GM23338 (cell line): ENCODE measurements around the gene DNAJC8. TPM values are rescaled to one million over a fixed set of nuclear protein-coding genes. Genes with fewer than 3 reads are reported as not detected.

ENCODE experiments used
- ATAC-seq: fragments of 200-7000 bp; cut with Tn5 transposase; 3 replicates; pipeline ENCODE4 v1.9.1; 2020
- DNase-seq: peaks from one replicate; pipeline ENCODE4 v3.0.0-alpha.2; 2015; ENCODE audit warnings: low spot score
- H2AFZ ChIP-seq: fragments of 200-600 bp; sonication (generic); 2 replicates; pipeline ENCODE4 v1.8.0; 2016; ENCODE audit warnings: antibody characterized with exemption, mild to moderate bottlenecking, moderate library complexity
- H3F3A ChIP-seq: fragments of 200-600 bp; sonication (generic); replicated peaks from 2 replicates; pipeline ENCODE4 v1.8.0; 2017; ENCODE audit warnings: antibody characterized with exemption, mixed run types, low read depth
- H3K27ac ChIP-seq: fragments of 200-600 bp; sonication (generic); 2 replicates; pipeline ENCODE4 v1.6.1; 2016; ENCODE audit warnings: low read depth
- H3K27me3 ChIP-seq: fragments of 200-600 bp; sonication (generic); 2 replicates; pipeline ENCODE4 v1.8.0; 2016; ENCODE audit warnings: mild to moderate bottlenecking, mixed run types, moderate library complexity; ENCODE audit not compliant: insufficient read depth
- H3K36me3 ChIP-seq: fragments of 200-600 bp; sonication (generic); 2 replicates; pipeline ENCODE4 v1.8.0; 2016; ENCODE audit warnings: mild to moderate bottlenecking; ENCODE audit not compliant: insufficient read depth
- H3K4me1 ChIP-seq: fragments of 200-600 bp; sonication (generic); 2 replicates; pipeline ENCODE4 v1.8.0; 2016; ENCODE audit warnings: mild to moderate bottlenecking, moderate library complexity; ENCODE audit not compliant: insufficient read depth
- H3K4me2 ChIP-seq: fragments of 200-600 bp; sonication (generic); 2 replicates; pipeline ENCODE4 v1.7.1; 2017; ENCODE audit warnings: mixed run types
- H3K4me3 ChIP-seq: fragments of 200-600 bp; sonication (generic); 2 replicates; pipeline ENCODE4 v1.6.1; 2016; ENCODE audit warnings: mixed run types
- H3K79me2 ChIP-seq: fragments of 200-600 bp; sonication (generic); replicated peaks from 2 replicates; pipeline ENCODE4 v1.8.0; 2017; ENCODE audit warnings: mild to moderate bottlenecking; ENCODE audit not compliant: insufficient read depth
- H3K9me2 ChIP-seq: fragments of 200-600 bp; sonication (generic); 2 replicates; pipeline ENCODE4 v1.8.0; 2017; ENCODE audit not compliant: insufficient read depth
- H4K20me1 ChIP-seq: fragments of 200-600 bp; sonication (generic); replicated peaks from 2 replicates; pipeline ENCODE4 v1.8.0; 2017; ENCODE audit warnings: mild to moderate bottlenecking; ENCODE audit not compliant: insufficient read depth
- H3K27ac Mint-ChIP-seq: 2 replicates; pipeline ENCODE4 v1.8.0; 2020; ENCODE audit warnings: inconsistent platforms, mild to moderate bottlenecking, moderate library complexity, mixed read lengths
- H3K27me3 Mint-ChIP-seq: 3 replicates; pipeline ENCODE4 v1.8.0; 2022; ENCODE audit warnings: low read depth, mild to moderate bottlenecking, moderate library complexity, mixed read lengths, inconsistent platforms; ENCODE audit not compliant: insufficient read depth, poor library complexity
- H3K36me3 Mint-ChIP-seq: 3 replicates; pipeline ENCODE4 v1.8.0; 2021; ENCODE audit warnings: low read depth, mild to moderate bottlenecking, inconsistent platforms, moderate library complexity, mixed read lengths
- H3K4me1 Mint-ChIP-seq: 3 replicates; pipeline ENCODE4 v1.8.0; 2020; ENCODE audit warnings: mild to moderate bottlenecking, inconsistent platforms, mixed read lengths
- H3K4me3 Mint-ChIP-seq: 3 replicates; pipeline ENCODE4 v1.8.0; 2021; ENCODE audit warnings: moderate library complexity, mild to moderate bottlenecking, inconsistent platforms, mixed read lengths
- H3K9me3 Mint-ChIP-seq: 3 replicates; pipeline ENCODE4 v1.8.0; 2020; ENCODE audit warnings: moderate library complexity, mild to moderate bottlenecking, inconsistent platforms, mixed read lengths
- CREB1 ChIP-seq: fragments of 250-450 bp; sonication (Bioruptor Pico); IDR thresholded peaks from 2 replicates; pipeline ENCODE4 v1.5.0; 2020; ENCODE audit warnings: low read depth, mild to moderate bottlenecking, moderate library complexity
- CTCF ChIP-seq, 2 experiments: fragments of 200-600 bp in 1 of 2; sonication (generic) in 1 of 2; conservative IDR thresholded peaks; 2 replicates each; pipeline versions ENCODE4 v1.5.1 to v1.6.1; 2016 to 2017; ENCODE audit warnings: antibody characterized with exemption in 2 of 2, low read depth in 2 of 2, mild to moderate bottlenecking in 2 of 2, moderate library complexity in 1 of 2
- EZH2phosphoT487 ChIP-seq: fragments of 200-600 bp; sonication (generic); IDR thresholded peaks from one replicate; pipeline ENCODE4 v1.8.1; 2018; ENCODE audit warnings: antibody characterized with exemption; ENCODE audit not compliant: unreplicated experiment
- JUNB ChIP-seq: IDR thresholded peaks from one replicate; pipeline ENCODE4 v1.6.1; 2016; ENCODE audit warnings: antibody characterized with exemption; ENCODE audit not compliant: unreplicated experiment
- NANOG ChIP-seq: IDR thresholded peaks from 2 replicates; pipeline ENCODE4 v1.6.1; 2016; ENCODE audit warnings: antibody characterized with exemption, borderline replicate concordance
- STAT1 ChIP-seq: IDR thresholded peaks from one replicate; pipeline ENCODE4 v1.6.1; 2016; ENCODE audit warnings: antibody characterized with exemption; ENCODE audit not compliant: unreplicated experiment
- ZNF114 ChIP-seq: fragments of 250-450 bp; sonication (Bioruptor Pico); IDR thresholded peaks from 2 replicates; pipeline ENCODE4 v1.5.0; 2020; ENCODE audit warnings: mild to moderate bottlenecking, moderate library complexity
- ZNF462 ChIP-seq: fragments of 250-450 bp; sonication (Bioruptor Pico); IDR thresholded peaks from 2 replicates; pipeline ENCODE4 v1.5.0; 2020; ENCODE audit warnings: mild to moderate bottlenecking, moderate library complexity
- polyA plus RNA-seq: library from polyadenylated mRNA; unstranded; fragments of >200 nt; fragmentation: Nextera tagmentation; extraction: Ambion mirVana; gene quantifications from 2 replicates; pipeline ENCODE4 v1.2.1, GENCODE V29; 2016
- total RNA-seq: library from RNA; depleted of rRNA; stranded (reverse); fragments of >200 nt; shearing (Covaris generic); gene quantifications from 2 replicates; pipeline ENCODE4 v1.2.3, GENCODE V29; 2014

The DNAJC8 gene
- total and polyA plus RNA-seq, 2 experiments from 2014 or later: 67.3 to 210 TPM

GRCh38 chr1:28229996-28230395, 2.8 kb downstream of the DNAJC8 start:
- peaks cover 42% of the 10 kb centered on the region for H3K36me3 ChIP-seq
- H3K4me2 ChIP-seq: no peak overlapping the region
- H3K27ac ChIP-seq: no peak overlapping the region
- peaks cover 26% of the 10 kb centered on the region for H4K20me1 ChIP-seq
- Mint-ChIP-seq H3K27ac (no peak overlapping the region; the same call in 1 of the 2 replicates), H3K36me3 (peaks cover 44% of the 10 kb centered on the region), H3K27me3 (peaks cover 10% of the 10 kb centered on the region), H3K9me3 (peaks cover 3% of the 10 kb centered on the region; the same call in 2 of the 3 replicates), H3K4me3 (no peak overlapping the region), H3K4me1 (peaks cover 4% of the 10 kb centered on the region; the same call in 2 of the 3 replicates)
- H3K4me1 ChIP-seq: peaks cover 7% of the 10 kb centered on the region
- no peak for ATAC-seq
- TF ChIP-seq JUNB (no peak), NANOG (no peak), STAT1 (no peak), EZH2phosphoT487 (no peak), CREB1 (CRISPR knock-in tag) (no peak), CTCF (conservative IDR thresholded peaks at IDR 0.05; ENCODE audit: low read depth in 2 of 2) (no peak), ZNF114 (CRISPR knock-in tag) (no peak)
- no peak for DNase-seq
- H3K79me2 ChIP-seq: peaks cover 47% of the 10 kb centered on the region
- 0 out of 2 replicates have a peak, but pooled peaks cover 7% of the 10 kb centered on the region for H3F3A ChIP-seq
- H3K27me3 ChIP-seq: no peaks in the 10 kb centered on the region
- H3K4me3 ChIP-seq: no peak overlapping the region
- no peaks in the 10 kb centered on the region for H3K9me2 ChIP-seq
- no peak overlapping the region for H2AFZ ChIP-seq

- Histone ChIP-seq H3K4me1 (peaks cover 7% of the 10 kb centered on the region; the same call in 1 of the 2 replicates), H3K4me2 (no peak overlapping the region), H3K4me3 (no peak overlapping the region), H3F3A (0 out of 2 replicates have a peak, but pooled peaks cover 7% of the 10 kb centered on the region), H3K27ac (no peak overlapping the region), H4K20me1 (peaks cover 26% of the 10 kb centered on the region), H2AFZ (no peak overlapping the region), H3K27me3 (no peaks in the 10 kb centered on the region), H3K9me2 (no peaks in the 10 kb centered on the region), H3K36me3 (peaks cover 44% of the 10 kb centered on the region), H3K79me2 (peaks cover 52% of the 10 kb centered on the region)
- no peak for DNase-seq
- Mint-ChIP-seq H3K27ac (no peak overlapping the region), H3K36me3 (peaks cover 51% of the 10 kb centered on the region), H3K9me3 (peaks cover 3% of the 10 kb centered on the region; the same call in 2 of the 3 replicates), H3K27me3 (peaks cover 10% of the 10 kb centered on the region), H3K4me1 (peaks cover 4% of the 10 kb centered on the region; the same call in 2 of the 3 replicates), H3K4me3 (no peak overlapping the region)
- no peak for TF ChIP-seq CTCF (conservative IDR thresholded peaks at IDR 0.05; ENCODE audit: low read depth in 2 of 2)
- no peak for TF ChIP-seq ZNF462 (CRISPR knock-in tag)
- ATAC-seq: no peak
These were observed 3.7 kb downstream of the DNAJC8 start for GRCh38 chr1:28229089-28229488.
